ENCODE measurements around the gene ATP5PB.
A peak's percentile ranks its signal among the peaks of the same experiment; 100 is the strongest.

The ATP5PB gene

GRCh38 chr1:111475701-111476100, 26.4 kb downstream of the ATP5PB start:
- no peak for DNase-seq

GRCh38 chr1:111476214-111476613, 26.9 kb downstream of the ATP5PB start:
- no peak for DNase-seq

GRCh38 chr1:111476761-111477309, 27.6 kb downstream of the ATP5PB start:
- DNase-seq = no peak

GRCh38 chr1:111480674-111481073, 31.4 kb downstream of the ATP5PB start:
- DNase-seq = no peak

GRCh38 chr1:111481387-111482221, 32.3 kb downstream of the ATP5PB start:
- peak in 50 of 56 donors; percentile 21 to 85 (median 56) for DNase-seq

- DNase-seq = no peak
Observed at GRCh38 chr1:111483166-111483565, 33.9 kb downstream of the ATP5PB start.

- no peak for DNase-seq
Observed at GRCh38 chr1:111483876-111484275, 34.6 kb downstream of the ATP5PB start.

- no peak for DNase-seq
Observed at GRCh38 chr1:111484391-111485026, 35.2 kb downstream of the ATP5PB start.

- no peak for DNase-seq
Observed at GRCh38 chr1:111486431-111486830, 37.2 kb downstream of the ATP5PB start.

GRCh38 chr1:111487133-111487532, 37.9 kb downstream of the ATP5PB start:
- no peak for DNase-seq

GRCh38 chr1:111488669-111489068, 39.4 kb downstream of the ATP5PB start:
- DNase-seq = peak in 20 of 56 donors; percentile 15 to 73 (median 48)

- peak in 7 of 56 donors; percentile 14 to 61 (median 25) for DNase-seq
Observed at GRCh38 chr1:111489604-111490003, 40.3 kb downstream of the ATP5PB start.

GRCh38 chr1:111490220-111490619, 41.0 kb downstream of the ATP5PB start:
- no peak for DNase-seq

GRCh38 chr1:111491070-111491469, 41.8 kb downstream of the ATP5PB start:
- DNase-seq = peak in 2 of 56 donors; percentile 20 to 28

GRCh38 chr1:111496398-111496797, 47.1 kb downstream of the ATP5PB start:
- DNase-seq = no peak

- DNase-seq = no peak
Observed at GRCh38 chr1:111497592-111497991, 48.3 kb downstream of the ATP5PB start.

GRCh38 chr1:111499026-111499785, 49.9 kb downstream of the ATP5PB start:
- no peak for DNase-seq

GRCh38 chr1:111501645-111502044, 52.4 kb downstream of the ATP5PB start:
- no peak for DNase-seq

GRCh38 chr1:111503585-111504060, 54.4 kb downstream of the ATP5PB start, which contains the start of the genes ADORA3 and TMIGD3:
TSS of gene ADORA3 (minus strand) at chr1:111503633. CDS start at chr1:111503354, 279 bp downstream.
TSS of gene TMIGD3 (minus strand) at chr1:111503633. CDS start at chr1:111503354, 279 bp downstream.
- DNase-seq = peak in 3 of 56 donors; percentile 18 to 45 (median 35)

GRCh38 chr1:111504097-111504496, 54.8 kb downstream of the ATP5PB start:
- no peak for DNase-seq

GRCh38 chr1:111505641-111506119, 56.4 kb downstream of the ATP5PB start:
- peak in 5 of 56 donors; percentile 20 to 50 (median 27) for DNase-seq

All from amygdala (tissue), 56 donors.